NCI-H526 treated with DMSO at 0.1 percent for 48 hours (cell line): Measurements from ENCODE around the gene TDRD9.

Experiments used
- DNase-seq: peaks from one replicate; lab custom pipeline; 2025; lab: John Stamatoyannopoulos, UW

TDRD9 gene

DNA sequence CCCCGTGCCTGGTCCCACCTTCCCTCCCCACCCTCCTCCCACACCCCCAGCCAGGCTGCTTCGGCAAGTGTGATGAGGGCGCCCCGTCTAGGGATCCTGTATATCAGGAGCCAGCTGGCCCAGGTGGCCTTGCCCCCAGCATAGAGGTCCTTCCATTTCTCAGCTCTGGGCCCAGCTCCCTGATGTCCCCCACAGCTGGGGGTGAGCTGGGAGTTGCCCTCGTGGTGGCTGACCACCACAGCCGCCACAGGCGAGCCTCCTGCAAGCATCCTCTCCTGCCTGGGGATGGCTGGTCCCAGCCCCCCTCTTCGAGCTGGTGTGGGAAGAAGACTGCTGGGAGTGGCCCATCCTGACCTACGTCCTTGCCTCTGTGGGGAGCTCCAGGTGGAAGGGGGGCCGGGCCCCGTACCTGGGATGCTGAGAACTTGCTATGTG is 164.7 kb downstream of the TDRD9 start:
- DNase-seq = no peak

DNA sequence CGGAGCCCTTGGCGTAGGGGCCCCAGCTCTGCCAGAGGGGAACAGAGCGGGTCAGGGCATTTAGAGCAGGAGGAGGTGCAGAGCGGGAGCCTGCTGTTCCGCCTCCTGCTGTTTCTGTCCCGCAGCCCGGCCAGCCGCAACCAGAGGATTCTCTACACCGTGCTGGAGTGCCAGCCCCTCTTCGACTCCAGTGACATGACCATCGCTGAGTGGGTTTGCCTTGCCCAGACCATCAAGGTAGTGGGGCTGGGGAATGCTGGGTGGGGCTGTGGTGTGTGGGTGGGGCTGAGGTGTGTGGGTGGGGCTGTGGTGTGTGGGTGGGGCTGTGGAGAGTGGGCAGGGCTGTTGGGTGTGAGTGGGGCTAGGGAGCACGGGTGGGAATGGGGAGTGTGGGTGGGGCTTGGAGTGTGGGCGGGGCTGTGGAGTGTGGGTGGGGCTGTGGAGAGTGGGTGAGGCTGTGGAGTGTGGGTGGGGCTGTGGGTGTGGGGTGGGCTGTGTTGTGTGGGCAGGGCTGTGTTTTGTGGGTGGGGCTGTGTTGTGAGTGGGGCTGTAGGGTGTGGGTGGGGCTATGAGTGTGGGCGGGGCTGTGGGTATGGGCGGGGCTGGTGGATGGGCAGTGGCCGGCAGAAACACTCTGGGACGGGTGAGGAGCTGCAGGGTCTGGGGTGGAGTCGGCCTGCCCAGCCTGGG is 165.3 kb downstream of the TDRD9 start:
- DNase-seq = no peak

DNA sequence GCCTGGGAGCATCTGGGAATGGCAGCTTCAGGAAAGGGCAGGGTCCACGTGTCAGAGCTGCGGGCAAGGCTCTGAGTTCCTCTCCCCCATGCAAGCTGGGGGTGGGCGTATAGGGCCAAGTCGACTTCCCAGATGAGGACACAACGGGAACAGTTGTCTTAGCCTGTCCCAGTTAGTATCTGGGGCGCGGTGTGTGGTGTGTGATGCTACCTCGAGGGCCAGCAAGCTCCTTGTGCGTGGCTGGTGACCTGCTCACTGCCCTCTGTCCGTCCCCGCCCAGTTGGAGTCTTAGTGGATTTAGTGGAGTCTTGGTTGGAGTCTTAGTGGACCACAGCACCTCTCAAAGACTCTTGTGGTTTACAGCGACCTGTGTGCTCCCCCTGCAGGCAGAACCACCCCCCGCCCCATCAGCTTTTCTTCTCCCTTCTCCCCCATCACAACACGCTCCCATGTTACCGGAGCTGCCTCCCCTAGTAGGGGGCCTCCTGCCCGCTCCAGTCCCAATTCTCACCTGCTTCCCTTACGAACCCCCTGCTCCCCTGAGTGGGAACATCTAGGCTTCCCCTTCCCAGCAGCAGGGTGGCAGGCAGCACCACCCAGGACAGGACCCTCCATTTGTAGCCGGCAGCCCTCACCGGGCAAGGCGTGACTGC is 165.9 kb downstream of the TDRD9 start:
- no peak for DNase-seq

DNA sequence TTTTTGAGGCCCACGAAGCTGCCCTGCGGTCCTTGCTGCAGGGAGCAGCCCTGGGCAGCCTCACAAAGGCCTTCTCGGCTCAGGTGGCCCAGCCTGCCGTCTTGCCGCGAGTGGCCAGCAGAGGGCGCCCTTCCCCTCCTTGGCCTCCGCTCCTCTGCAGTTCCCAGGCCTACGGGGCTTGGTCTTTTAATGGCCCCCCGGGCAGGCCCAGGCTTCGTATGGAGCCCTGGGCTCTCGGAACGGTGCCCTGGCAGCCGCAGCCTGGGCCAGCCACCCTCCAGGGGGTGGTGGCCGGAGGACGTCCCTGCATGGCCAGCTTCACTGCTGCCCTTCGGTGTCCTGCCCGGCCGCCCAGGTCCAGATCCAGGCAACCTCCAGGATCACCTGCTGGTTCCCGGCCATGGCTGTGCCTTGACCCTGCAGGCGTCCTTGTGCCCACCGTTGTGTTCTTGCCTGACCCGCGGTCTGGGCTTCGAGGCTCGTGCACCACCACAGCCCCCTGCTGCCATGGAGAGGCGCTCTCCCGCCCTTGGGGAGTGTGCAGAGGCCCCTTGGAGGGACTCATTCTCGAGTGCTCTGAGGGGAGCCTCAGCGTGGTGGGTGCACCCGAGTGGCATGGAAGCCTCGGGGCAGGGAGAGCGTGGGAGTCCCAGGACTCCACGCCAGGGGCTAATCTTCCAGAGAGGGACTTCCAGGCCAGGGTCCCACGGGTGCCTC is 166.6 kb downstream of the TDRD9 start:
- peak; percentile 8 for DNase-seq

DNA sequence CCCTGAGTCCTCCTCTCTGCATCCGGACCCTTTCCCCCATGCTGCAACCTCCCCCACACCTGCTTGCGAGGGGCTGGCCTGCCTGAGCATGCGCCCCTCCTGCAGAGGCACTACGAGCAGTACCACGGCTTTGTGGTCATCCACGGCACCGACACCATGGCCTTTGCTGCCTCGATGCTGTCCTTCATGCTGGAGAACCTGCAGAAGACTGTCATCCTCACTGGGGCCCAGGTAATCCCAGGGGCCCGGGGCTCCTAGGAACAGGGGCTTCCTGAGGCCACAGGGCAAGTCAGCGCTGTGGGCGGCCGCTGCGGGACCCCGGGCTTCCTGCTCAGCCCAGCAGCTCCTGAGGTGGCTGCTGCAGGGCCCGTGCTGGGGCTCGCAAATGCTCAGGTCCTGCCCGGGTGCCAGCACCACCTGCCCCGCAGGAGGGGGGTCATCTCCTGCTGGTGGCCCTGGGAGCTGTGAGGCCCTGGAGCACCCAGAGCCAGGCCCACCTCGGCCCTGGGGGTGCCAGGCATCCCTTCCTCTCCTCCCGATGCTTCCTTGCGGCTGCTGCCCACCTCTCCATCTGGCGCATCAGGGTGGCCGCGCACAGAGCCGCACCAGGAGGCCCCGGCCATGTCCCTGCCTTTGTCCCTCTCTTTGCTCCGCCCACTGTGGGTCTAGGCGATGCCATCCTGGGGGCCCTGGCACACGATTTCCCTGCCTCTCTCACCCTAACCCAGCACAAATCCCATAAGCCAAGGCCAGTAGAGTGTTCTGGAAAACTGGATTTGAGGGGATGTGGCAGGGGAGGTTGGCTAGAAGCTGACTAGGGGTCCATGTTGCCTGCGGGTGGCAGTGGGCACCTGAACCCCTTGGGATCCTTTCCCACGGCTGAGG is 167.4 kb downstream of the TDRD9 start:
- DNase-seq = no peak

DNA sequence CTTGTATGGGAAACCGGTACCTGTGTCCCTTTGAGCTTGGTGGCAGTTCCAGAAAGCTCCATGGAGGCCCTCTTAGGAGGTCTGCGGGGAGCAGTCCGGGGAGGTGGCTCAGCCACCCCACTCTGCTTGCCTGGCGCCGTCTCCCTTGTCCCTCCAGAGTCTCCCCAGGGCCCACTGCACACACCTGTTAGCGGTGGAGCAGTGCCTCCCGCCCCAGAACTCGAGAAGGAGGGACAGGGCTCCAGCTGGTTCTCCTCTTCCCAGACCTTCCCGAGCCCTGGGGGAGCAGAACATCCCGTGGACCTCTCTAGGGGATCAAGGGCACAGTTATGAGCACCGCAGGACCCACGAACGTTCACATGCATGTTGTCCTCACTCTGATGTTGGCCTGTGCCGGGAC is 168.1 kb downstream of the TDRD9 start:
- DNase-seq = no peak

DNA sequence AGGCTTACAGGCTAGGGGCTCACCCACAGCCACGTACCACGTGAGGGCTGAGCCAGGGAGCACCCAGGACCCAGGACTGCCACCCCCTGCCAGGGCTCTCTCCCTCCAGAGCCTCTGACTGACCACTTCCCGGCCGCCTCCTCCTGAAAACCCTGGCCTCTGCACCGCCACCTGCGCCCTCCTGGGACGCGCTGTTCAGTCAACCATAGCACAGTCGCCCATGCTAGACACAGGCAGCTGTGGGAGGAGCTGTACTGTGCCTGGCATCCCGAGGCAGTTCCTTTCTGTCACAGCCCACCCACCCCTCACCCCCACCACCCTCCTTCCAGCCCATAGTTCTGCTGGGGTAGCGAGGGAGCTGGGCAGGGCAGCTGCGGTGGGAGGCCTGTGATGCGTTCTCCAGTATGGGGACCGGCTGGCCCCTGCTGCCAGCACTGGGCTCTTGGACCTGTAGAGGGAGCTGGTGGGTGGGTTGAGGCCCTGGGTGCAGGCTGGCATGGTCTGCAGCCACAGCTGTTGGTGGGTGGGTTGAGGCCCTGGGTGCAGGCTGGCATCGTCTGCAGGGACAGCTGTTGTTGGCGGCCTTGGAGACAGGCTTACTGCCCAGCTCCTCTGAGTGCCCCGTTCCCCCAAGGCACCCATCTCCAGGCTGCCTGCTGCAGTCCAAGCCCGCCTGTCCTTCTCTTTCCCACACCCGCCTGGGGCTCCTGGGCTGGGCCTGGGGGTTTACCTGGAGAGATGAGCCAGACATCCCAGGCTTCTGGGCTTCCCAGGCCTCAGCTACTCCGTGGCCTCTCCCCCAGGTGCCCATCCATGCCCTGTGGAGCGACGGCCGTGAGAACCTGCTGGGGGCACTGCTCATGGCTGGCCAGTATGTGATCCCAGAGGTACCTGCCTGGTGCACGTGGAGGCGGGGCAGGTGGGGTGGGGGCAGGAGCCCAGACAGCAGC is 168.8 kb downstream of the TDRD9 start:
- DNase-seq = peak; percentile 10

DNA sequence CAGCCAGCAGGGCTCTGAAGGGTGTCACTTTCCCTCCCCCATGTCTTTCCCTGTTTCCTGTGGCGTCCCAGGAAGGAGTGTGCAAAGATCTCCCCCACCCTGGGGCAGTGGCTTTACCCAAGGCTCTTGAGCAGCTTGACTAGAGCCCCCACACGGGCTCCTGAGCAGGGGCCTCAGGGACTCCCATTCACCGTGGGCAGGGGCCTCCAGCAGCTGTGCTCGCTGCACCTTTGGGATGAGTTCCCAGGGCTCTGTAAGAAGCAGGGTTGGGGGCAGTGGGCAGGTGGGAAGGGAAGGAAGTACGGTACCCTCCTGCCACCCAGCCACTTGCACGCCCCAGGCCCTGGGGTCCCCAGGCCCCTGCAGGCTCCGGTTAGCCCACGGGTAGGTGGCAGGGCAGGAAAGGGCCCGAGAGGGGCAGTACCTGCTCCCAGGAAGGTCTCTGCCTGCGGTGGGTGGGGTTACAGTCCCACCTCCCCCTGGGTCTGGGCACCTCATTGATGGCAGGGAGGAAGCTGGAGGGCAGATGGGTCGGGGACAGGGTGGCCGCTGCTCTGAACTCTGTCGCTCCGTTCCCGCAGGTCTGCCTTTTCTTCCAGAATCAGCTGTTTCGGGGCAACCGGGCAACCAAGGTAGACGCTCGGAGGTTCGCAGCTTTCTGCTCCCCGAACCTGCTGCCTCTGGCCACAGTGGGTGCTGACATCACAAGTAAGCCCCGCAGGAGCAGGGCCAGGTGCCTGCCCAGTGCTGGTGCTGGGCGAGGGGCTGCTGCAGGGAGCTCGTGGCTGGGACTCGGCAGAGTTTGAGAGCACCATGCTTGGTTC is 170.2 kb downstream of the TDRD9 start:
- DNase-seq = no peak

DNA sequence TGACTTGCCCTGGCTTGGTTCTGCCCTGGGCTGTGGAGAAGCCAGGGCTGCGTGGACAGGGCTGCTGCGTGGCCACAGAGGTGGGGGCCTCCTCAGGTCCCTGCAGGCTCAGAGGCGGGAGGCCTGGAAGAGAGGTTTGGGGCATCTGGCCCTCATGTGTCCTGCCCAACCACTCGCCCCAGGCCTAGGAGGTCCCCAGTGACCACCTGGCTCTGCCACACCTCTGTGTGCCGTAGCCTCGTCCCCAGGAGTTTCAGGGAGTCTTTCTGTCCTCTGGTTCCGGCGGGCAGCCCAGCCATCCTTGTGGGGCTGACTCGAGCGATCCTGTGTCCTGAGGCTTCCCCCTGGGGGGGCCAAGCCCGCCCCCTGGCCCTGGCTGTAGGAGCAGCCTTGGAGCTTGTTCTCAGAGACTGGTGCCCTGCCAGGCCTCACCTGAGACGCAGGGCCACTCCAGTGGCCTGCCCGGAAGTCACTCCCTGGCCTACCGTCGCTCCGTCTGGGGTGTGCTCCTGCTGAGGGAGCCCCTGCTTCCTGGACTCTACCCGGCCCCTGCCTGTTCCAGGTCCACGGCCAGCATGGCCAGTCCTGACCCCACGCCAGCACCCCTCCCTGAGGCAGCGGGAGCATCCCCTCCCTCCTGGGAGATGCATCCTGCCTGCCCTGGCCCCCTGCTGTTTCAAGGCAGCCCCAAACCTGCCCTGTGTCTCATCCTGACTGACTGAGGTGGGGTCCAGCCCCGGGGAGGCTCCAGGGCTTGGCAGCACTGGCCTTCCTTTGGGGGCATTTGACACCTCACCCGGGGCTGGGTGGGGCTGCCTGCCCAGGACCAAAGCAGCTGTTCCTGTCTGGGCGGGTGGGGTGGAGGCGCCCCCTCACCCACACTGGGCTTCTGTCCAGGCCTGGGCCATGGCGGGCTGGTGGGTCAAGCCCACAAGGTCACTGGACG is 171.1 kb downstream of the TDRD9 start:
- no peak for DNase-seq

DNA sequence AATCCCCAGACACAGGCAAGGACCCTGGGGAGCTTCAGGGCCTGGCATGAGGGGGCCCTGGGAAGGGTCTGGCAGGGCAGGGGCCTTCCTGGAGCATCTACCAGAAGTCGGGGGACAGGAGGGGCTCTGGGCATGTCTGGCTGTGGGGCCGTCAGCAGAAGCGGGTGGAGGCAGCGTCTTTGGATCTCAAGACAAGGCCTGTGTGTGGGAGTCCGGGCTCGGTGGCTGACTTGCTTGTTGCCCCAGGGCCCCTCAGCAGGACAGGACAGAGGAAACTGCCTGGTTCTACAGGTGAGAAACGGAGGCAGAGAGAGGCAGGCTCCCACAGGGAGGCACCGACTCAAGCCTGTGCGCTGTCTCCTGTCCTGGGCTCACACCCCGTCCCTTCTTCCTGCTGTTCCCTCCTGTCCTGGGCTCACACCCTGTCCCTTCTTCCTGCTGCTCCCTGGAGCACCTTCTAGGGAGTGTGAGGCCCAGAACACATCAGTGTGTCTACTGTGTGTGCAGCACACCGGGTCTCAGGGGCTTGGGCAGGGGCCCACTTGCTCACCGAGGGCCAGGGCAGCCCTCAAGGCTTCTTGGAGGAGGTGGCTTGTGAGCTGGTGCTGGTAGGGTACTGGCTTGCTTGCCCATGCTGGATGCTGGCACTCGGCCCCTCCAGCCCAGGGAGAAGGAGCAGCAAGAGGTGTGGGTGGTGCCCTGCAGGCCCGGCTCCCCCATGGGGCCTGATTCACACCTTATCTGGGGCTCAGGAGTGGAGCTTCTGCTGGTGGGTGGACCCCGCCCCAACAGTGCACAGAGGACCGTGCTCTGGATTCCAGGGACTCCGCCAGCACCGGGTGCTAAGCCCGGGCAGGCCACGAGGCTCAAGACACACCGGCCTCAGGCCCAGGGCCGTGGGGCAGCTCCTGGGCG is 172.2 kb downstream of the TDRD9 start:
- no peak for DNase-seq

DNA sequence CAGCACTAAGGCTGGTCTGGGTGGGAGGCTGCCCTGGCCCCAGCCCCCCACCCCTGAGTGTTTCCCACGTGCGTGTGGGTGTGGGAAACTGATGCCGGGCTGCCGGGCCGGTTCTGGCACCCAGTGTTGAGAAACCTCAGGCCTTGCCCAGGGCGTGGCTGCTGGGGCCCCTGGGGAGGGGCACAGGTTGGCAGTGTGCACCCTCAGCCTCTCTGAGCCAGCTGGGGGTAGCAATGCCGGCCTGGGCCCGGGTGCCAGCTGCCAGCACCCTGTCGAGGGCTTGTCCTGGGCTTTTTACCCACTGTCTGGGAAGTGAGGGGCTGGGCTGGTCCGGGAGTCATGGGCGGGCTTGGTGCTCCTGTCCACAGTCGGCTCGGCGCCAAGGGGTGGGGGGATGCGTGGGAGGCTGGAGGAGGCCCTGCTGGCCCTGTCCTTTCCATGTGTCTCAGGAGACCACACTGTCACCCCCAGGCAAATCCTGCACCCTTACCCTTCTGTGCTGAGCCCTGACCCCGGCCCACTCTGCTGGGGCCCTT is 172.9 kb downstream of the TDRD9 start:
- DNase-seq = no peak

DNA sequence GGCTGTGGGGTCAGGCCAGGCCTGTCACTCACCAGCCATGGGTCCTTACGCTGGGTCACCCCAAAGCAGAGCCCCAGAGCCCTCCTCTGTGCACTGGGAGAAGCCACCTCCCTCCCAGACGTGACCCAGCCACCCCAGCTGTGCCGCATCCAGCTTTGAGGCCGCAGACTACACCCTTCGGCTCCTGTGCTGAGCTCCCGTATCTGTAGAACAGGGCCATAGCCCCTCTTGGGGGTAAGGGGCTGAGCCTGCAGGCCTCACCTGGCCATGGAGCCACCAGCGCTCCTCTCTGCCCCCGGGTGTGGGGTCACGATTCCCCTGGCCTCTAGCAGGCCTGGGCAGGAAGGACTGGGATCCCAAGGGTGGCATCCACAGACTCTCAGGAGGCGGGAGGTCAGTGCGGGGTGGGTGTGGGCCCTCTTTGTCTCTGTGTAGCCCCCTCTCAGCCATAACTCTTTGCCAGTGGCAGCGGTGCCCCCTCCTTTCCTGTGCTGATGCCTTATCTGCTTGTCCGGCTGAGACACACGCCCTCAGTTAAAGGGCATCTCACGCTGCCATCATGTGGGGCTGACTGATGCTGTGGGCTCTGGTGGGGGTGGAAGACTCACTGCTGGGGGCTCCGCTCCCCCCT is 173.5 kb downstream of the TDRD9 start:
- no peak for DNase-seq
